GM20000 (cell line): Measurements from ENCODE around the gene CDC42SE2.

Source experiments
- DNase-seq: peaks from one replicate; pipeline ENCODE4 v3.0.0; 2012; ENCODE audit warnings: low spot score
- CTCF ChIP-seq: IDR thresholded peaks from 2 replicates; pipeline ENCODE4 v1.5.1; 2012; ENCODE audit warnings: mild to moderate bottlenecking, control low read depth; ENCODE audit errors: extremely low read depth, missing control alignments

Gene CDC42SE2

GRCh38 chr5:131222731-131223130, 41.1 kb upstream of the CDC42SE2 start:
- no peak for DNase-seq
- TF ChIP-seq CTCF: no peak

DNA sequence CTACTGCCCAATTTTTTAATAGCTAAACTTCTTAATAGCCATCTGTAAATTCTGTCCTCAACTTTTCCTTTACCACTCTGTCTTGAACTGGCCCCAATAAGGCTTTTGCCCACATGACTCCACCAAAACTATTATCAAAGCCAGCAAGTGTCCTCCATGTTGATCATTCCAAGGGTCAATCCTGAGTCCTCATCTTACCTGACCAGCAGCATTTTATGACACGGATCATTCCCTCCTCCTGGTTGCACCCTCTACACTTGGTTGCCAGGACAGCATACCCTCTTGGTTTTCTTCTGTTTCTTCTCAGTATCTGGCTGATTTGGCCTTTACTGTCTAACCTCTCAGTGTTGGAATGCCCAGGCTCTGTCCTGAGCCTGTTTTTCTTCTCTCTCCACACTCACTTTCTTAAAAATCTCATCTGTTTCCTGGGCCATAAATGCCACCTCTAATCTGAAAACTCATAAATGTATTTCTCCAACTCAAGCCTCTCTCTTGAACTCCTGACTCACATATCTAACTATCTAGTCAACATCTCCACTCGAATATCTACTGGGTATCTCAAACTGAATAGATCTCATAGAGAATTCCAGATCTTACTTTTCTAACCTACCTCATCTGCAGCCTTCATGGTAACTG, 40.0 kb upstream of the CDC42SE2 start:
- TF ChIP-seq CTCF: no peak
- DNase-seq: no peak

- no peak for TF ChIP-seq CTCF
- DNase-seq: peak; percentile 45
Measured at GRCh38 chr5:131224387-131225201, 39.3 kb upstream of the CDC42SE2 start.

GRCh38 chr5:131225282-131225974, 38.4 kb upstream of the CDC42SE2 start:
- TF ChIP-seq CTCF: no peak
- no peak for DNase-seq

GRCh38 chr5:131226899-131227298, 37.0 kb upstream of the CDC42SE2 start:
- DNase-seq: no peak
- TF ChIP-seq CTCF: no peak

- TF ChIP-seq CTCF: no peak
- DNase-seq: no peak
Measured at GRCh38 chr5:131228646-131229045, 35.2 kb upstream of the CDC42SE2 start.

DNA sequence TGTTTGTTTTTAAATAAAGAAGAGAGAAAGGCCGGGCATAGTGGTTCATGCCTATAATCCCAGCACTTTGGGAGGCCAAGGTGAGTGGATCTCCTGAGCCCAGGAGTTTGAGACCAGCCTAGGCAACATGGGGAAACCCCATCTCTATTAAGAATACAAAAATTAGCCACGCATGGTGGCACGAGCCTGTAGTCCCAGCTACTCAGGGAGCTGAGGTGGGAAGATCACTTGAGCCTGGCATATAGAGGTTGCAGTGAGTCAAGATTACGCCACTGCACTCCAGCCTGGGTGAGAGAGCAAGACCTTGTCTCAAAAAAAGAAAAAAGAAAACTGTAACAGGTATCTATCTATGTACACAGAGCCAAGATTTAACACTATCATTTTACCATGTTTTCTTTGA, 34.2 kb upstream of the CDC42SE2 start:
- DNase-seq: no peak
- TF ChIP-seq CTCF: no peak
